Measurements from ENCODE around the gene LRMDA.

GRCh38 chr10:76523791-76524351 is 1092.4 kb downstream of the LRMDA start:
- no peak for TF ChIP-seq CTCF (IDR thresholded peaks at IDR 0.05)
- TF ChIP-seq POLR2A (IDR thresholded peaks at IDR 0.05): no peak
- no peak for TF ChIP-seq POLR2AphosphoS5 (IDR thresholded peaks at IDR 0.05)
